Brain microvascular endothelial cell (primary cell): ENCODE measurements around the gene TANC1.

Source experiments
- DNase-seq: peaks from one replicate; pipeline ENCODE4 v3.0.0-alpha.2; 2020
- H3K27ac ChIP-seq: fragments of 250-450 bp; sonication (Bioruptor Pico); 2 replicates; pipeline ENCODE4 v1.5.1; 2020; ENCODE audit warnings: mild to moderate bottlenecking, moderate library complexity
- H3K27me3 ChIP-seq: fragments of 250-450 bp; sonication (Bioruptor Pico); replicated peaks from 2 replicates; pipeline ENCODE4 v1.5.1; 2020; ENCODE audit warnings: mild to moderate bottlenecking
- H3K36me3 ChIP-seq: fragments of 250-450 bp; sonication (Bioruptor Pico); replicated peaks from 2 replicates; pipeline ENCODE4 v1.5.1; 2020; ENCODE audit warnings: mild to moderate bottlenecking
- H3K4me3 ChIP-seq: 2 replicates; pipeline ENCODE4 v1.5.1; 2011; ENCODE audit warnings: low read depth, mild to moderate bottlenecking, control low read depth, low read length, moderate library complexity
- in situ Hi-C: cut with HindIII; loops from 2 replicates; pipeline ENCODE4 v1.10.0; 2017; ENCODE audit warnings: low sequenced_read_pairs, low pct_ligation_motif_present
- TF ChIP-seq, protein P1 (sequence below): IDR thresholded peaks from 2 replicates; pipeline ENCODE4 v1.5.1; 2011; ENCODE audit warnings: low read depth, mild to moderate bottlenecking, moderate library complexity, low read length, control low read depth, inconsistent platforms; ENCODE audit errors: missing control alignments

TANC1 gene

DNA sequence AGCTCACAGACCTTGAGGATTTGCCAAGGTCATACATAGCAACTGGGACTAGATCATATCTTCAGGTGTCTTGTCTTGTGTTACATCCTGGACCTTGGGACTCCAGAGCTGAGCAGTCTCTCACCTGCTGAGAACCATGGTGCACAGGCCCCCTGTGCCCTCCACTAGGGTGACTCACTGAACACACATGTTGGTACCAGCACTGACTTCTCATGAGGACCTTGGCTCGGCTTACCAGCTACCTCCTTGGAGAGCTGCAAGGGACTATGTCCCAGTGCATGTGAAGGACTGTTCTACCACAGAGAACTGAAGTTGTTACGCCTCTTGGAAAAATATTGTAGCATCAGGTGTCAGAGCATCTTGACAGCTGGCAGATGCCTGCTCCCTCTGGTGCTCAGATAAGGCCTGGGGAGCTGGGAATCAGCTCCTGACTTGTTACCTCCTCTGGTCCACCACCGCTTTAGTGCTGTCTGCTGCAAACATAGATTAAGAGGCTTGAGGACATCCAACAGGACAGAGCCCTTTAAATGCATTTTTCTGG lies 246.0 kb downstream of the TANC1 start:
- Histone ChIP-seq H3K4me3 (no peak overlapping the region), H3K27ac (no peak overlapping the region), H3K36me3 (peaks cover 42% of the 10 kb centered on the region), H3K27me3 (no peaks in the 10 kb centered on the region)
- no peak for DNase-seq
- TF ChIP-seq, protein P1, sequence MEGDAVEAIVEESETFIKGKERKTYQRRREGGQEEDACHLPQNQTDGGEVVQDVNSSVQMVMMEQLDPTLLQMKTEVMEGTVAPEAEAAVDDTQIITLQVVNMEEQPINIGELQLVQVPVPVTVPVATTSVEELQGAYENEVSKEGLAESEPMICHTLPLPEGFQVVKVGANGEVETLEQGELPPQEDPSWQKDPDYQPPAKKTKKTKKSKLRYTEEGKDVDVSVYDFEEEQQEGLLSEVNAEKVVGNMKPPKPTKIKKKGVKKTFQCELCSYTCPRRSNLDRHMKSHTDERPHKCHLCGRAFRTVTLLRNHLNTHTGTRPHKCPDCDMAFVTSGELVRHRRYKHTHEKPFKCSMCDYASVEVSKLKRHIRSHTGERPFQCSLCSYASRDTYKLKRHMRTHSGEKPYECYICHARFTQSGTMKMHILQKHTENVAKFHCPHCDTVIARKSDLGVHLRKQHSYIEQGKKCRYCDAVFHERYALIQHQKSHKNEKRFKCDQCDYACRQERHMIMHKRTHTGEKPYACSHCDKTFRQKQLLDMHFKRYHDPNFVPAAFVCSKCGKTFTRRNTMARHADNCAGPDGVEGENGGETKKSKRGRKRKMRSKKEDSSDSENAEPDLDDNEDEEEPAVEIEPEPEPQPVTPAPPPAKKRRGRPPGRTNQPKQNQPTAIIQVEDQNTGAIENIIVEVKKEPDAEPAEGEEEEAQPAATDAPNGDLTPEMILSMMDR, result no peak
- in situ Hi-C loops, result no loop called here

DNA sequence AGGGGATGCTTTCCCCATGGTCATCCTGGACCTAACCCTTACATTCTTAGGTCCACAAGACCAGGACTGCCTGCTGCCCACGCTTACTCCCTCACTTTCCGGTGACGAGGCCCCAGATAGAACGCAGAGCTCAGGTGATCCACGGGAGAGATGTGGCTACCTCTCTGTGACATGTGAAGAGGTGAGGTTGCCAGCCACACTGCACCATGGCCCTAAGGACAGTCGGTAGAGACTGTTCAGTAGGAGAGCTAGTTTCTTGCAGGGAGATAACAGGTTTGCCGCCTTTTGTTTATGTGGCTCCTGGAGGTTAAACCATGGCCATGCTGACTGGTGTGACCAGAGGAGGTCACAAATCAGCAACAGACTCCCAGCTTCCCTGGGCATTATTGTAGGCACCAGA lies 246.7 kb downstream of the TANC1 start:
- TF ChIP-seq, protein P1, result no peak

DNA sequence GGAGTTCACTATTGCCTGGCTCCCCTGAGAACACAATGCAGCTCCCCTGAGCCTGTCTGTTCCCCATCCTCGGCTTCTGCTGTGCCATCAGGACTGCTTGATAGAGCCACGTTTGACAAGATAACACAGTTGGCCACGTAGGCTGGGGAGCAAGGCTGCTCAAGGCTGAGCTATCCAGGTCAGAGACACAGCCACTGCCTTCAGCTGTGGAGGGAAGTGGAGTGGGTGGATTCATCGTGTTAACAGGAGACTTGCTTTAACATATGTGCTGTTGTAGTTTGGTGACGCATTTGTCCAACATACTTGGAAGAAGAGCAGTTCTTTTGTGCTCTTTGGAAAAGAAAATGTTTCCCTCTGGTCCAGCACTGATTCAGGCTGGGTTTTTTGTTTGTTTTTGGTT lies 249.2 kb downstream of the TANC1 start:
- no peak overlapping the region for H3K4me3 ChIP-seq
- in situ Hi-C loops, result no loop called here
- no peak for DNase-seq
- TF ChIP-seq, protein P1, result no peak
- peaks cover 61% of the 10 kb centered on the region for H3K36me3 ChIP-seq
- no peaks in the 10 kb centered on the region for H3K27me3 ChIP-seq
- no peak overlapping the region for H3K27ac ChIP-seq

More for the DNA sequence above, 246.7 kb downstream of the TANC1 start:
- in situ Hi-C loops, result no loop called here
- Histone ChIP-seq H3K36me3 (peaks cover 48% of the 10 kb centered on the region), H3K4me3 (no peak overlapping the region), H3K27ac (no peak overlapping the region), H3K27me3 (no peaks in the 10 kb centered on the region)
- DNase-seq, result no peak

DNA sequence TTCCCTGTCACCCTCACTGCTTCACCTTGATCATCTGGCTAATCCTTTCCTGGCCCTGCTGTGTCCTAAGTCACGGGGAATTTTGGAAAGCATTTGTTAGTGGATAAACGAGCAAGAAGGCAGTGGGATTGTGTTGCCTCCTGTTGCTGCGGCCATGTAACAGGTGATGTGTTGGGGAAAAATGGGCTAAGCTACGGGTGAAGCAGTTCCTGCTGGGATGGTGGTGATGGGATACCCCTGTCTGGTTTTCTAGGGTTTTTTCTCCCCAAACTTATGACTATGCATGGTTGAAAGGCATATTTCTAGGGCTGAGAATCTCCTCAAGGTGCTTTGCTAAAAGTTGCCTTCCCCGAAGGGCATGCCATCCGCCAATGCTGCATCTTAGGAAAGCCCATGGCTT lies 249.9 kb downstream of the TANC1 start:
- H3K36me3 ChIP-seq, result peaks cover 61% of the 10 kb centered on the region
- TF ChIP-seq, protein P1, result no peak
- no peak overlapping the region for H3K27ac ChIP-seq
- DNase-seq, result no peak
- no peak overlapping the region for H3K4me3 ChIP-seq
- no peaks in the 10 kb centered on the region for H3K27me3 ChIP-seq
- in situ Hi-C loops, result no loop called here

DNA sequence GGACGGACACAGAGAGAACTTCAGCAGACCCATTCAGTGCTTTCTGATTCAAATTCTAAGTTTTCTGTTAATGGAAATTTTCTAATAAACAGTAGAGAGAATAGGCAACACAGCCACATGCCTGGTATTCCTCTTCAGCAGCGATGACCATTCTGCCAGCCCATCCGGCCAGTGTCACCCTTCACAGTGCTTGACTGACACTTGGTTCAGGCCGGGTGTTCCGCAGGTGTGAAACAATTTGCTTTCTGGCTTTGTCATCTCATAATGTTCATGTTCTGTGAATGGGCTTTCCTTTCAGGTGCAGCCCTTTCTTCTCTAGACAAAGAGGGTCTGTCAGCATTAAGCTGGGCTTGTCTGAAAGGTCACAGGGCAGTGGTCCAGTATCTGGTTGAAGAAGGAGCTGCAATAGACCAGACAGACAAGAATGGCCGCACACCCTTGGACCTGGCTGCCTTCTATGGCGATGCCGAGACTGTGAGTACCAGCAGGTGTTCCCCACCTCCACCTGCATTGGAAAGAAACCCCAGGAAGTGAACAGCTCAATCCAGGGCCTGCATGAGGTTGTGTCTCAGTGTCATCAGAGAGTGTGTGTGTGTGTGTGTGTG lies 251.1 kb downstream of the TANC1 start:
- in situ Hi-C loops, result no loop called here
- TF ChIP-seq, protein P1, result no peak
- no peak for DNase-seq
- Histone ChIP-seq H3K36me3 (peaks cover 66% of the 10 kb centered on the region), H3K27ac (no peak overlapping the region), H3K27me3 (no peaks in the 10 kb centered on the region), H3K4me3 (no peak overlapping the region)

DNA sequence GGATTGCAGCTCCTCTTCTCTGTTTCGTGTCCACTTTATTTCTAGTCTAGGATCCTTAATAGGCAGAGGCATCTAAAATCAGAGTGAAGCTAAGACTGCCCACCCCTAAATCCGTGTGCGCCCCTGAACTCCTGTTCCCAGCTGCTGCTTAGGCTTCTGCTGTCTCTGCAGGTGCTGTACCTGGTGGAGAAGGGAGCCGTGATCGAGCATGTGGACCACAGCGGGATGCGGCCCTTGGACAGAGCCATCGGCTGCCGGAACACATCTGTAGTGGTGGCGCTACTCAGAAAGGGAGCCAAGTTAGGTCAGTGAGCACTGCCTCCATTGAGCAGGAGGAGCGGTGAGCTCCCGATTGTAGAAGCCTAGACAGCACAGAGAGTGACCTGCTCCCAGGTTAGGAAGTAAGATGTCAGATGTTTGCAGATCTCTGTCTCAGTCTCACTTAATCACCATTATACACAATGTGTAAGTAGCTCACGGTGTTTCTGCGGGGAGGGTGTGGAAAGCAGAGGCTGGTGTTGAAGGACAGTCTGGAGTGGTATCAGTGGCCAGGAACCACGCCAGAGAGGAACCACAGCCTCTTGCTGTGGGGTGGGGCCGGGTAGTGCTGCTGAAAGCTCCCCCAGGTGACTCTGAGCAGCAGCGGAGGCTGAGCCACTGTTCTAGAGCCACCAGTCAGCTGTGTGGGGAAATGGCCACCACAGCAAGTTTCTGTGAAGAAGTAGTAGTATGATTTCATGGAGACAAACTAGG lies 255.8 kb downstream of the TANC1 start:
- Histone ChIP-seq H3K27ac (no peak overlapping the region), H3K27me3 (no peaks in the 10 kb centered on the region), H3K36me3 (peaks cover 62% of the 10 kb centered on the region), H3K4me3 (no peak overlapping the region)
- no peak for DNase-seq
- in situ Hi-C loops, result no loop called here
- TF ChIP-seq, protein P1, result no peak
